HCEC 1CT (cell line): Measurements from ENCODE around the gene ANKS1B.
A peak's percentile ranks its signal among the peaks of the same experiment; 100 is the strongest.

ENCODE experiments used
- DNase-seq: peaks from one replicate; pipeline ENCODE4 v3.0.0-alpha.2; 2017

The ANKS1B gene

DNA sequence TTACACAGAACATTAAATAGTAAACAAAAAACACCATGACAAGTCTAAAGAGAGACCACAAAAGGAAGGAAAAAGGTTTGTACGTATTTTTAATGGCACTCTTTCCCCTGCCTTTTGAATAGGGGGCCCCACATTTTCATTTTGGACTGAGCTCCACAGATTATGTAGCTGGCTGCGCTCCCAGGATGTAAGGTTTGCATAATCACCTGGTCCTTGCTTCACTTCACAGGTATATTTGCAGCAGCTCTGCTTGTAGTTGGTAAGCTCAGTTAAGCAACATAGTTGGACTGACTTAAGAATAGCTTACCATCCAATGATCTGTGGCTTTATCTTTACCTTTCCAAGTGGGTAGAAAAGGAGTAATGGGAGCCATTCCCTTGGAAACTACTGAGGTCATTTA lies 885.0 kb downstream of the ANKS1B start:
- no peak for DNase-seq

DNA sequence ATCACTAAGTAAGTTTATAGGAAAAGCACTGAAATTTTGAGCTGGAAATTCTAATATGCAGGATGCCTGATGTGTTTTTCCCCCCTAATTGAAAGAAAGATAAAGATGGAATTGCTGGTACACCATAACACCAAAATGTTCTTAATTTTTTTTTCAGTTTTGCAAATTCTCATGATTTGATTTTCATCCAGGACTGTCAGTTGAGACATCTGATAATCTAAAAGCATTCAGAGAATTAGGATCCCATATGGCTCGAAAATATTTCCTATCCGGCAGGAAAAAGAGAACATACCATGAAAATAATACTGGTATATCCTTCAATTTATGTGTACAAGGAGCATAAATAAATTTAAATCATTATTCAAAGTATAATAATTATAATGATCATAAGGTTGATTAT lies 887.6 kb downstream of the ANKS1B start:
- DNase-seq, result no peak

DNA sequence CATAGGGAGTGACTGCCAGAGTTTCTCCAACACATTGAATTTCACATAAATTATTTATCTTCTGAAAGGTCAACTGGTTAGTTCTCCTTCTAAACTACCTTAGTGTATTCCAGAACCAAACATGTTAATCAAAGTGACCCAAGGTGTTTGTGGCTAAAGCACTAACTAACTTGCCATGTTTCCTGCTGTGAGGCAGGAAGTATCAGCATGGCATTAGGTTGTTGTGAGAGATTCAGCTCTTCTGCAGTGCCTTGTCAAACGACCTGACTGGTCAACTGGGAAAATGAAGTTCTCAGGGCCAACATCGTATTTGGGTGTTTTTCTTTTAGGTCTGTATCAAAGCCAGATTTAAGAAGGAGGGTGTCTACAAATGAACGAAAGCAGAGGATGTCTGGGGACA lies 891.6 kb downstream of the ANKS1B start:
- no peak for DNase-seq

DNA sequence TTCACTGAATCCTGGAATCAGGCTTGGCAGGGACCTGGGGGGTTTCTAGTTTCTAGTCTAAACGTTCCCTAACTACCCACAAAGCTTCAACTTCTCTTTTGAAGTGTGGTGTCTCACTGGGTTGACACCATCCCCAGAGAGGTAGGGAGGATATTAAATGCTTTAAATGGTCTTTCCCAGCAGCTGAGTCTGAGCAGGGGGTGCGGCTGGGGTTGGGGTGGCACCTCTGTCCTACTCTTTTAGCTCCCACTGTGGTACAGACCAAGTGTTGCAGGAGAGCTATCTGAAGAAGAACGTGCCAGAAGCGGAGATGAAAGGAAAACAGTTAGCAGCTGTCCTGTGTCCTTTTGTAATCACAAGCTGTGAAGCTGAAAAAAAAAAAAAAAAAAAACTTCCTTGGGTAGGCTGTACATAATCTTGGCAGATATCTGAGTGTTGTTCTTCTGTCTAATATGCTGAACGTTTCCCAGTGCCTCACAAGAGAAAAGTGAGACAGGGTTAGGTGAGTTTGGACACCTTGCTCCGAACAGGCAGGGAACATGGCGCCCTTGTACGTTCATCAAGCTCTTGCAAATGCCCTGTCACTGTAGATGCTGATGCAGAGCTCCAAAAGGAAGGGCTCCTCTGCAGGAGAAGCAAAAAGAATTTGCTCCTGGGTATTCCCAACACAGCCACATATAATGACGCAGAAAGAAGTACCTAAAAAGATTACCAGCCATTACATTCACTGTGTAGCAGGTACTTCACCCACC lies 892.5 kb downstream of the ANKS1B start:
- DNase-seq, result no peak

DNA sequence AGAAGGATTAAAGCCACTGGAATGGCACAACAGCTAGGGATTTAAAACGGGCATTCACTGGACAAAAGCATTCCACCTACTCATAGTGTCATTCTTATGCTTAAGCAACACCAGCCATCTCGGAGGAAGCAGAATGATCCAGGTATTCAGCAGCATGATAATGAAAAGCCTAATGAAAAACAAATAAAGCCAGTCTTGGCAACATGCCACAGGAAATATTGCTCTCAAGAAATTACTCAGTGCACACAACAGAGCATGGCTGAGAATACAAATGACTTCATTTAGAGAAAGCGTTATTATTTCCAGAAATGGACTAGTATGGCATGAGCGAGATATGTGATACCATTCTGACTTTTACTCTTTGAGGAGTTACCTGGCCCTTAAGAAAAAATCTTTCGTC lies 897.5 kb downstream of the ANKS1B start:
- no peak for DNase-seq

DNA sequence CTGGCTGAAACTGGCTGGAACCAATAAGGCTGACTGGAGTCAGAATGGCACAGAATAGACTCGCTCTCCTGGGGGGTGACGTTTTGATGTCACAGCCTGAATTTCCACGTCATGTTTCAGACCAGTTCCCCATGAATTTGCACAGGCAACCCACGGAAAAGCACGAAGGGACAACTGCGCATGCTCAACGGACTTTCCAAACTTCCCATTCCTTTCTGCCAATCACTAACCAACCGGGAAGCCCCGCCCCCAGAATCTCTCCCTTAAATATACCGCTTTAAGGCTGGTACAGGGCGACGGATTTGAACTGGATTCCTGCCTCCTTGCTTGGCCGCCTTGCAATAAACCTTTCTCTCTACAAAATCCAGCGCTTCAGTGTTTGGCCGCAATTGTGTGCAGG lies 904.9 kb downstream of the ANKS1B start:
- DNase-seq, result no peak

DNA sequence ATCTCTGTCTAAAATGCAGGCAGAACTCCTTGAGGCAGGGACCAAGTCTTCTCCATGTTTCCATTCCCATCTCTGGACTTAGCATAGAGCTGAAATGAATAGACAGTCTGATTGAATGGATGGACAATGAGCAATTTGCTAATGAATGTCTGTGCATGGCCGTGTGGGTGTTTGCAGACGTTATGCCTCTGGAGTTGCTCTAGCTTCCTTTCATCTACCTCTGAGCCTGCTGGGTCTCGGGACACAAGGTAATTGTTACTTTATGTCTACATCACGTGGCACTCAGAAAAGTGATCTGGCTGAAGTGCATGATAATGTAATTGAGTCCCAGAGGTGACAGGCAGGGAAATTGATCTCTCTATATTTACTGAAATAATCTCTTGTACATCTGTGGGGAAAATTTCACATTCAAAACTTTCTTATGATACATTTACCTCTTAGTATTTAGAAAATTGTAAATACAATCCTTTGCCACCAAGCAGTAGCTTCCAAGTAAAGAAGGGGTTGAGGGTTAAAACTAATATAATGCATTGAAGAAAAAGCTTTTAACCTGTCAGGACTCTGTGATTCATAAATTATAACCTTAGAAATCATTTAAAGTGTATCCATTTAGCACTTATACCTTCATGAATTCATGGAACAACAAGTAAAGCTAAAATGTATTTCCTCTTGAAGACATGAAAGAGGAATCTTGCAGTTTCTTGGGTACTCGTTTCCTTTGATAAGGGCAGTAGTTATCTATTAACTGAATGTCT lies 915.6 kb downstream of the ANKS1B start:
- DNase-seq, result no peak

DNA sequence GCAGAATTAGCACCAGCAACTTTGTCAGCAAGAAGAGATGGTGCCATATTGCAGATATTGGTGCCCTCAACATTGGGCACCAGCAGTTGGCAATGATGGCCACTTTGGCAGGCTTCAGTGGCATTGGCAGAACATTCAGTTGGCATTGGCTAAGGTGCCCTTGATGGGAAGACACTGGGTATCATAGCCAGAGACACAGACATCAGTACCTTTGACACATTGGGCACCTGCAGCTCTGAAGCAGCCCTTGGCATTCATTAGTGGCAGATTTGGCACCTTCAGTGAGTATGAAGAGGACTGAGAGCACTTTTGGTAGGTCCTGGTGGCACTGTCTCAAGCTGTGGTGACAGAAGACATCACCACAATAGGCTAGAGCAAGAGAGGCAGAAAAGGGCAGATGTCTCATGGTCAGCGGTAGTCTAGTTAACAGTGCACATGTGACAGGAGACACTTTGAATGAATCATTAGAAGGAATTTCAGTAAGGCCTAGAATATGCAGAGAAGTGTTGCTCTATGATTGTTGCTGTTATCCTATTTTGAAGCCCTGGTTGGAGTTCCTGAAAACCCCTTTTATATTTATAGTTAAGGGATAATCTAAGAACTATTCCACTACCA lies 917.5 kb downstream of the ANKS1B start:
- no peak for DNase-seq

DNA sequence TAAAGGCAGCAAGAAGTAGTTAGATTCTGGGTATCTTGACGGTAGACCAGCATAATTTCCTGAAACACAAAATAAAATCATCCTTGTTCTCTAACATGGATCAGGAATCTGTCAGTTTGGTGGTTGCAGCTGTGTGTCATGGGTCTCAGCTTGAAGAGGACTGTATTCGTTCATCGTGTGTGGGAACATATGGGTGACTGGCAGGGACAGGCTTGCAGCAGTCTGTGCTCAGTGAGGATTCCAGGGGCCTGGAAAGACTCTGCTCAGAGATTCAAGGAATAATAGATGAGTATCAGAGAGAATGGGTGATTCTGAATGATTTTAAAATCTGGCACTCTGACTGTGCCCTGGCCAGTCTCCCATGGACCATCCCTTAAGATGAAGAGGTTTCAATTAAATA lies 918.0 kb downstream of the ANKS1B start:
- no peak for DNase-seq

DNA sequence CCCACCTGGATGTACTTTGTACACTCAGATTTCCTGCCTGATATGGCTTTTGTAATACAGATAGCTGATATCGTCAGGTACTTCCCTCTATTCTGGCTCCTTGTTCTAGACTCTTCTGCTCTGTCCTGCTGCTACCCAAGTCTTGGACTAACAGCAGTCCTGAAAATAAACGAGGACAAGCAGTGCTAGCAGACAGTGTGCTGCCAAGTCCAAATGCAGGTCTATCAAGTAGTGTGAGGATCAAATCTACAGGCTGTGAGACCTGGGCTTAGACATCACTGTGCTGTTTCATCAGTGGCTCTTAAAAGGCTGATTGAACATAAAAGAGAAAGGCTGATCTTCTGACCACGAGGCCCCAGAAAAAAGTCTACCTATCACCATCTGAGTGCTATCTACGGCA lies 921.6 kb downstream of the ANKS1B start:
- no peak for DNase-seq

DNA sequence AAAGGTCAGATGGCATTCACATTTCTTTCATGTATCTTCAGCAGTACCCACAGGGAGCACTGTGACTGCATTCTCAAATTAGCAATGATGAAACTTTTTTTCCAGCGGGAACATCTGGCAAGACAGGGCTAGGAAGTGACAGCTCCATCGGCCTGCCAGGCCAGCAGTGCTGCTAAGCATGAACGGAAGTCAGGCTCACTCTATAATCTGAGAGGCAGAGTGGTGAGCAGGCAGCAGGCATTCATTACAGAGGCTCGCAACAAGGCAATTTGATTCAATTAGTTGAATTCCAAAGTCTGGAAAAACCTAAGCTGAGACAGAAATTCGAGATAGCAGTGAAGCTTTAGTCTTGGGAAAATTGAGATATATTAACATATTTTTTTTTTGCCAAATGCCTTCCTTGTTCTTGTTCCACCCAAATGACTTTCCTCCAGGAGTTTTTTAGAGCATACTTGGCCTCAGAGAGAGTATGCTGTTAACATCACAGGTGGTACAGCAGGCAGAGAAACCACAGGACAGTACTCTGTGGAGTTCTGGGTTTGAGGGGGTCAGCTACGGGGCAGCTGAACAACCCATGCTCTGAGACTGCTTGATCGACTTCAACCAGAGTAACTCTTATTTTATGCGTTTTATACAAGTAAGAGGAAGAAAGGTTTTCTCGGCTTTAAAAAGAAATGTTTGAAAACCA lies 924.8 kb downstream of the ANKS1B start:
- DNase-seq, result no peak

DNA sequence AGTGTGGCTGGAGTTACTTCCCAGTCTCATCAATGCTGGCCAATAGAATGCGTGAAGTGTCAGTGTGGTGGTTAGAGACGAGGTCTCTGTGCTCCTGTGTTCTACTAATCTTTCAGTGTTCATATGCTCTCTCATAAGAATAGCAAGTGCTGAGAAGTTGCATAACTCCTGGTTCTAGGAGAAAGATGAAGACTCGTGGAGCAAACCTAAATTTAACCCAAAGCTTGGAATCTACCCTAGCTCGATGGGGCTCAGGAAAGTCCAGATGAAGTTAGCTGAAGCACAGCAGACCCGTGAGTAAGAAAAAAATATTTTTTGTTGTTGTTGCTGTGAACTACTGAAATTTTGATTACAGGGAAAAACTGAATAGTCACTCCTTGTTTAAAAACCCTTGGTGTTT lies 927.1 kb downstream of the ANKS1B start:
- no peak for DNase-seq

DNA sequence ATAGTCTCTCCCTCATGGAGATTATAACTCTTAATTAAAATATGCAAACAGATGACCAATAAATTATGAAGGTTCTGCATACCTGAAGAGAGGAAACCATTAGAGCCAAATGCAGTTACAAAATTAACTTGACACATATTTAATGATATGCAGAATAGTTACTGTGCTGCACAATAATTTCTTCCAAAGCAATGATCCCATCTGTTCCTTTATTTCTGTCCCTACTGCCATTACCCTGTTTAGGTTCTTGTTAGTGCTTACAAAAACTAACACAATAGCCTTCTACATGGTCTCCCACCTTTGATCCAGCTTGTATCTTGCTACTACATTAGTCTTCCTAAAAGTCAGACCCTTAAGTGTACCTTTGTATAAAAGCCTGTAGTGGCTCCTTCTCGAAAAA lies 928.5 kb downstream of the ANKS1B start:
- no peak for DNase-seq

DNA sequence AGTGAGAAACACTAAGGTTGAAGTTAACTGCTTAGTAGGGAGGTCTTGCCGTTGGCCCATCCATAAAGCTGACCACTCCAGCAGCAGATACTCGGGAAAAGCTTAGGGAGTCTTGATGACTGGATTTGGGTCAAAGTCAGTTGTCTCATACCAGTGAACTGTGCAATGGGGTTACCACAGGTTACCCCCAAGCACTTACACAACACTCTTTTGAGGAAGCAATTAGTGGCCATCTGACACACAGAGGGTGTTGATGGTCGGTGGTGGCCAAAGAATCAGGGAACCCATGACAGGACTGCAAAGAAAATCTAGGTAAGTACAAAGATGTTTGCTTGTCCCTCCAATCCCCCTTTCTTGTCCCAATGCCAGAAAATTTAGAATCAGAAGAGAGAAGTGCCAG lies 929.4 kb downstream of the ANKS1B start:
- DNase-seq, result no peak

DNA sequence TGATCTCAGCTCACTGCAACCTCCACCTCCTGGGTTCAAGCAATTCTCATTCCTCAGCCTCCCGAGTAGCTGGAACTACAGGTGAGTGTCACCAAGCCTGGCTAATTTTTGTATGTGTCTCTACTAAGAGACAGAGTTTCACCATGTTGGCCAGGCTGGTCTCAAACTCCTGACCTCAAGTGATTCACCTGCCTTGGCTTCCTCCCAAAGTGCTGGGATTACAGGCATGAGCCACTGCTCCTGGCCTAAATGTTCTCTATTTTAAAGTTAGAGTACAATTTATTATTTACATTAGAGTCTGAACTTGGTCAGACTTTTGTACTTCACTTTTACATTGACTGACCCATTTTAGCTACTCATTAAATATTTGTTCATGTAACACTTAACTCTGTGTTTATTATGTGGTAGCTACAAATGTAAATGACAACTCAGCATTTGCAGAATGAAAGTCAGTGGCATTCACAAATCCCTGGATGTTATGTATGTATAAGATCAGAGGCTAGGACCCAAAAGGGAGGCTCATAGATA lies 930.1 kb downstream of the ANKS1B start:
- no peak for DNase-seq

DNA sequence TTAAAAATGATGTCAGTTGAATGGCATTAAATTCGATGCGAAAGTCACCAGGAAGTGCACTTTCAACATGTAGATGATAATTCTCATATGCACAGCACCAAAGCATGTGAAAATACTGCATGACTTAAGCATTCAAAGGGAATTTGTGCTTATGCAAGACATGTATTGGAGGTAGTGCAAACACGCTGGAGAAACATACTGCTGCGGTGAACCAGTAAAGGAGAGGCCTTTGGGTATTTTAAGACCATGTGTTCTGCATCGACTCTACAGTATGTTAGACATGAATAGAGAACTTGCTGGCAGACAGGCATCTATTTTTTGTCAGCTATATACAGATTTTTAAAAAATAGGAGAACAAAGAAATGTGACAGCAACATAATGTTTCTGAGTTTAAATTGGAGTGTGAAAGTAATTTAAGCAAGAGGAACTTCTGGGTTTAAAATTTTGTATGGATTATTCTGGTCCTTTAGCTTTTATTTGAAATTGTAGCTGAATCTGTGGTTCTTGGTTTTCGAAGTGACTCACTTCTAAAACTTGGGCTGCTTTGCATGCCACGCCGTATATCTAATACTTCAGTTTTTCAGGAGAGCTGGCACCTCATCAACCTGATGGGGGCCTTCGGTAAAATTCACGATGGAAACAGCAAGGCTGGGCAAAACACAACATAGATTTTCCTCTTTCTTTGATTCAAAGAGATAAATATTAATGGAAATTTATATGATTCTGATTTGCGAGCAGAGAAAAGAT lies 930.9 kb downstream of the ANKS1B start:
- no peak for DNase-seq

DNA sequence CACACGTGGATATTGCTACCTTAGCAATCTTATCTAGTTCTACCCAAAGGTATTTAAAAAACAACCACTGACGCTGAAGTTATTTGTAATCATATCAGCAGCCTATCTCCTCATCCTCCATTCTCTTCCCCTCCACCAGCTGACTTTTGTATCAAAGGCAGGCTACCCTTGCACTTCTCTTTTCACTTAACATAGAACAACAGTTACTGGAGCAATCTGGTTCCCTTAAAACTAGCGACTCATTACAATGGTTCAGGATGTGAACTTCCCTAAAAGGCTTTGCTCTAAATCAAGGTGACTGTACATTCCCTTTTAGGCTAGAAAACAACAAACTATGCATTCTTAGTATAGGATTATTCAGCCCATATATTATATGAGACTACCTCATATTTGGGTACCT lies 935.0 kb downstream of the ANKS1B start:
- no peak for DNase-seq

DNA sequence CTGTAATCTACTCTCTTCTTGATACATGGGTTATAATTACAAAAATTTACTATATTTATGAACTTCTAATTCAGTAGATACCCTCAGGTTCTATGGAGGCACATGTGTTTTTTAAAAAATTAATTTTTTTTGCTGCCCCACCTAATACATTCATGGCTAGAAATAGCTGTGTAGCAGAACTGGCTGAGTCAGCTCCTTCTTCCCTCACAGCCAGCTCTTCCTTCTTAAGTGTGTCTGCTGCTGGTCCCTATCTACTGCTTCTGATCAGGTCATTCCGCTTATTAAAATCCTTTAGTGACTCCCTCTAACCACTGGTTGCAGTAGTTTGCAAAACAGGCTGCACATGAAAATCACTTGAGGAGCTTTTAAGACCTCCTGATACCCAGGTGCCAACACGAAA lies 939.6 kb downstream of the ANKS1B start:
- no peak for DNase-seq

DNA sequence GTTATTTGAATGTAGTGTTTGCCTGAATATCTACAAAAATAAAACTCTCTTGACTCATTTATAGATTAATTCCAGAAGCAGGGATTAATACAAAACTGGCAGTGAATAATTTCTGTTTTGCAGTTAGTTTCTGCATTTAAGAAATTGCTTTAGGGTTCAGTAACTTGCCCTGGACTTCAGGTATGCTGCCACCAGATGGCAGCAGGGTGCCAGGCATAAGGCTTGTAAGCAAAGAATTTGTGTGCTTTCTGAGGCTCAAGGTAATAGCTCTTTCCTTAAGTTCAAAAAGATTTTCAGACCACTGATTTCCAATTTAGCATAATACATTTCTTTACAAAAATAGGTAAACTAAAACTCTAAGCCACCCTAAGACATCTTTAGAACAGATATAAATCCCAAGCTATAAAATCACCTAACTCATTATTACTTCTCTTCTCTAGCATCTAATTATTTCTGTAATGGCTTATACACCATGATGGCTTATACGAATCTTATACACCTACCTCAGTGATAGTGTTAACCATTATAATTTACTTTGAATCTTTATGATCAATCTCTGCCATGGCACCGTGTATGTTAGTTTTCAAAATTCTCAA lies 941.3 kb downstream of the ANKS1B start:
- DNase-seq, result peak; percentile 24

DNA sequence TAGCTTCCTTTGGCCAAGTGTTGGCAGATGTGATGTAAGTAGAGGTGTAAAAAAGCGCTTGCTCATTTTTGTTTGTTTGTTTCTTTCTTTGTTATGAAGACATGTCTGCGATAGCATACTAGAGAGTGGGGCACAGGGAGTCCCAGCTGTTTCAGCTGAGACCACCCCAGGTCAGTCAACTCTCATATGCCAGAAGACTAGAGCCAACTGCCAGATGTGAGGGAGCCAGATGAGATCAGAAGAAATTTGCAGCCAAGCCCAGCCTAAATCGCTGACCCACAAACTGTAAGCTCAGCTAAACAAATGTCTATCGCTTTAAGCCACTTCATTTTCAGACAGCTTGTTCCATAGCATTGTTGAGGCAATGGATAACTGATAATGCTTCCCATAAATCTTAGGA lies 942.5 kb downstream of the ANKS1B start:
- no peak for DNase-seq

DNA sequence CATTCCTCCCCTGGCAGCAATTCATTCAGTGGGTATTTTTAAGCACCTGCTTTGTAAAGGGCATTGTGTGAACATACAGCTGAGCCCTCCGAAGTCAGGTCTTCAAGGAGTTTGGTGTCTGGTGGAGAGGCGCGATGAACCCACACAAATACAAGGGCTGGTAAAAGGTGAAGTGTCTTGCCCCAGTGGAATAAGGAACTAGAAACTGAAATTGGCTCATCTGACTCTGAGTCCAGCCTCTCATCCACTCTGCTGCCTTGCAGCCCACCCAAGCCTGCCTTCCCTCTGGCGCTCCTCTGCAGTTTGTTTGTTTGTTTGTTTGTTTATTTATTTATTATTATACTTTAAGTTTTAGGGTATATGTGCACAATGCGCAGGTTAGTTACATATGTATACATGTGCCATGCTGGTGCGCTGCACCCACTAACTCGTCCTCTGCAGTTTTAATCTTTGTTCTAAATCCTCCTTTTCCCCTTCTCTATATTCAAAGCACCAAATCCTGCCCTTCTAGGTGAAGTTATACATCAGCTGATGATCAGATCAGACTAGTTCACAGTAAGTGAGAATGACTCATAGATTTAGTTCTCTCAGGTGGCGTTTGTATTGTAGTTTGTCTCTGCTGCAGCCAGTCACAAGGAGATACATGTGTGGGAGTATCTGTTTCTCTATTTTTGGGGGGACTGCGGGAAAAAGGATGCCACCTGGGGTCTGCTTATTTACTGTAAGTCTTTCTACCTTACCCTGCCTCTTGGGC lies 945.2 kb downstream of the ANKS1B start:
- no peak for DNase-seq
